GM11168 (cell line): ENCODE measurements around the gene TM4SF4.

Source experiments
- in situ Hi-C: fragments of 300-500 bp; cut with MboI; formaldehyde crosslinking; loops from one replicate; pipeline ENCODE4 v1.12.0; 2022; ENCODE audit warnings: low sequenced_read_pairs; ENCODE audit not compliant: unreplicated experiment

Gene TM4SF4

DNA sequence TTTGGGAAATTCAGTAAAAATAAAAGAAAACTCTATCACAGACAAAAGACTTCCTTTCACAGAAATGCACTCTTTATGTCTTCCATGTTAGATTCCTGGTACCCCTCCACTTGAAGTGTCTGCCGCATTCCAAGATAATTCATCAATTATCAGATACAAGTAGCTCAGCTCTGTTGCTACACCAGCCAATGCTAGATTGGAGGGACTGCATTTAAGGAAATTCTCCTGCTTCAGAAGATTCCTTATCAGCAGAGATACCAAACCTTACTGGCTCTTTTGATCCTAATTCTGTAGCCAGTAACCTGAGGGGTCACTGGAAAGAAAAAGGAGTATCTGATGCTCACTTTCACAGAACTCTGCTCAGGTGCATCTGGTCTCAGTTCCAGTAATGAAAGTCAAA, 63.9 kb downstream of the TM4SF4 start:
- in situ Hi-C loops, result no loop called here

- in situ Hi-C loops, result no loop called here
Measured at GRCh38 chr3:149541091-149541491, 66.6 kb downstream of the TM4SF4 start.

DNA sequence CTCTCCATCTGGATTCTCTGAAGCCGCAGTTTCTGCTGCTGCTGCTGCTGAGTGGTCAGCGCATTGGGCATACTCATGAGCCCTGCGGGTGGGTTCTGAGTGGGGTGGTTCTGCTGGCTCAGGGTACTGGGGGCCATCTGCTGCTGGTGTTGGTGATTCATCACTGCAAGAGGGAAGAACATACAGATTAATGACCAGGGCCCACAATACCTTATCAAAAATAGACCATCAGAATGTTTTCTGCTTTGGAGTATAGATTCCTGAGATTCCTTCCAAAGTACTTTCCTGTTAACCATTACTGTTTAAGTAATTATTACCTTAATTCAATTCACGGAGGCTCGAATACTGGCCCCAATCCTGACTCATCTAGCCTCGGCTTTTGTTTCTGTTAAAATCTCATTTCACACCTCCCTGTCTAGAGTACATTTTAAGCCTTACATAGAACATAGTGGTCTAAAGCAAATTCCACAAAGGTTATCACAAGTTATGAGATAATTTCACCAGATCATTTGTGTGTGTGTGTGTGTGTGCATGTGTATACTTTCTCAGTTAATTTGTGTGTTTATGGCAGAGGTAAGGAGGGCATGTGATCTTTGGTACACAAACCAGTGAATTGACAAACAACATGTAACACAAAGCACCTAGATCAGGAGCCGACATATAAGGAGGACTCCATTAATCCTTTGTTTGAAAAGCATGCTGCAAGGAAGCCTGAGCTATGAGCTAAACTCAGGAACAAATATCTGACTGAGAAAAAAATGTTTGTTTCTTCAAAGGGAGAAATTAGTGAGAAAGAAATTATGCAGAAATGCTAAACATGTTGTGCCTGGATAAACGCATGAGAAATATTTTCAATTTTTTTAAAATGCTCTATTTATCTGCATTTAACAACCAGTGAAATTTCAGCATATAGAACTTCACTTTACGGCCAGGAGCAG, 68.1 kb downstream of the TM4SF4 start:
- in situ Hi-C loops, result no loop called here

GRCh38 chr3:149545049-149545448, 70.6 kb downstream of the TM4SF4 start:
- in situ Hi-C loops, result no loop called here

GRCh38 chr3:149547413-149547812, 72.9 kb downstream of the TM4SF4 start:
- in situ Hi-C loops, result no loop called here

- in situ Hi-C loops, result no loop called here
Measured at GRCh38 chr3:149547954-149548668, 73.6 kb downstream of the TM4SF4 start.

- in situ Hi-C loops, result no loop called here
Measured at GRCh38 chr3:149548669-149549065, 74.2 kb downstream of the TM4SF4 start.

GRCh38 chr3:149551500-149551899, 77.0 kb downstream of the TM4SF4 start:
- in situ Hi-C loops, result no loop called here

DNA sequence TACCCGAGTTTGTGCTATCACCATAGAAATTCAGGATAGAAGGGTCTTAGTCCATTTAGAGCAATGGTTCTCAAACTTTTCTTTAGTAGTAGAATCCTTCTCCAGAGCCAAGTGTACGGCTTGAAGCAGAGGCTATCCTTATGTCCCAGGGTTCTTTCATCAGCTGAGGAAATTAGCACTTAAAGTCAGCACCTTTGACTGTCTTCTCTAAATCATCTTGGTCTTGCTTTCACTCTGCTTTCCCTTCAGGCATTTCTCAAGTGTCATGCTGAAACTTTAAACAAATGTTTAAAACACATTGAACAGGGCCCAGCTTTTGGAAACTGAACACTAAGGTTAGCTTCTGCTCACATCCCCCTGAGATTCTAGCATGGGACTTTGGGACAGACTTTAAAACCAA, 78.2 kb downstream of the TM4SF4 start:
- in situ Hi-C loops, result no loop called here
